A549 treated with RU486 at 1 μM for 4 hours (cell line): ENCODE measurements around the gene PEX26. TPM values are rescaled to one million over a fixed set of nuclear protein-coding genes. Genes with fewer than 3 reads are reported as not detected.

Experiments
- total RNA-seq: library from RNA; stranded (reverse); fragments of 200-300 nt; extraction: Qiagen RNA extraction; gene quantifications from 5 replicates; pipeline ENCODE4 v1.2.3, GENCODE V29; 2022; ENCODE audit warnings: low read depth

PEX26 gene
- total RNA-seq = 8.1 to 11.0 TPM (median 9.4 TPM) in 5 replicates

GRCh38 chr22:18077639-18078328, at the start of gene PEX26:
PEX26 (plus strand) TSS chr22:18077990; CDS start chr22:18078377, 387 bp downstream.

DNA sequence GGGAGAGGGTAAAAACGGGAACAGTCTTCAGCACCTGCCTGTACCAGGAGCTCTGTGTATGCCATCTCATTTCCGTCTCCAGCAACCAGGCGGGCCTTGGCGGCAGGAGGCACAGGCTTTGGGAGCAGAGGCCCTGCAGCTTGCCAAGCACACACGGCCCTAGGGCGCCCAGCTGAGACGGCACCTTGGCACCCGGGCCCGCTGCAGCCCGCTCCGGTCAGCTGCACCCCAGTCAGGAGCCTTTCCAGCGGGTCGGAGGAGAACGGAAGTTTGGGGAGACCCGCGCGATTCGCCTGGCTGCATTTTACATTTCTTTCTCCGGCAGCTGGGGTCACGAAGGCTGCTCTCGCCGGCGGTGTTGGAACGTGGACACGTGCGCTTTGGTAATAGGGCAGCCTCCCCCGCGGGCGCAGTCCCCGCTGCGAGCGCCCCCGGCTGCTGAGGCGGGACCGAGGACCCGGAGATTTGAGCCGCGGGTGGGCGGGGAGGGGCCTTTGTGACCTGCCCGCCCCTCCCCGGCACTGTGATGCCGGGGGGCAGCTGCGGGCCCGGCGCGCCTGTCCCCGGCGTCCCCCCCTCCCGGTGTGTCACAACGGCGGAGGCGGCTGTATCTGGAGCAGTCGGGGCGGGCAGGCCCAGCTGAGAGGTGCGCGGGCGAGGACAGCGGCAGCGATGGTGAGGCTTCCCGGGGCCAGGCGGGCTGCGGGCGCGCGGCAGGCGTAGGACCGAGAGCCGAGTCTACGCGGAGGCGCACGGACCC, 32.6 kb downstream of the PEX26 start, which contains the start of gene TUBA8:
Gene TUBA8, plus strand, starts transcription at position 616 of the 760 bp plus-strand sequence. Its CDS starts 57 bp downstream, at position 673.

Other genes starting within 250 kb of the PEX26 start
- gene MICAL3, start 53.4 kb upstream of the PEX26 start, total RNA-seq = 23.3 to 39.5 TPM (median 34.4 TPM) in 5 replicates
- 0.39 to 1.1 TPM (median 0.48 TPM) in 5 replicates for gene TUBA8, start 32.8 kb downstream of the PEX26 start, total RNA-seq
- gene USP18, start 72.2 kb downstream of the PEX26 start, total RNA-seq = 4.8 to 5.5 TPM (median 5.3 TPM) in 5 replicates